Stimulated activated CD8-positive, alpha-beta memory T cell treated with anti-CD3 and anti-CD28 coated beads, Interleukin-12 subunit alpha, Interleukin-12 subunit beta, amount 100 ng/mL, for 24 hours (primary cell): ENCODE measurements around the gene TTC3.
"Not testable (repeated sequence)": the region's sequence is repeated elsewhere in the genome, so short reads cannot be mapped to it uniquely, and the experiment has no call there.

Experiments used
- DNase-seq: peaks from one replicate; pipeline ENCODE4 v3.0.0-alpha.2; 2020; ENCODE audit errors: extremely low read depth

The TTC3 gene

DNA sequence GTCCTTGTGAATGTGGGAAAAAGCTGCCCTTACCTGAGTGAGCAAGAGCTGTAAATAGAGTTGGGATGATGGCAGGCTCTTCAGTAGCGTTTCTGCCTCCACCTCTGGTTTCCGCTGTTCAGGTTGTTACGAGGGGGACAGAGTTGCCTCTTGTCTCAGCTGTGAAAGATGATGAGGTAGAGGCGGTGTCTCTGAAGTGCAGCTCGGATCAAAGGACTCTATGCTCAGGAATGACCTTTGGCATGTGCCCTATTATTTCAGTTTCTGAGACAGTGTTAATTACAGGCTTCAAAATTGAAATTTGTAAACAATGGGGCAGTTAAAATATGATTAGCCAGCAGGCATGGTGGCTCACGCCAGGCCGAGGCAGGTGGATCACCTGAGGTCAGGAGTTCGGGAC lies 123.8 kb downstream of the TTC3 start:
- no peak for DNase-seq

DNA sequence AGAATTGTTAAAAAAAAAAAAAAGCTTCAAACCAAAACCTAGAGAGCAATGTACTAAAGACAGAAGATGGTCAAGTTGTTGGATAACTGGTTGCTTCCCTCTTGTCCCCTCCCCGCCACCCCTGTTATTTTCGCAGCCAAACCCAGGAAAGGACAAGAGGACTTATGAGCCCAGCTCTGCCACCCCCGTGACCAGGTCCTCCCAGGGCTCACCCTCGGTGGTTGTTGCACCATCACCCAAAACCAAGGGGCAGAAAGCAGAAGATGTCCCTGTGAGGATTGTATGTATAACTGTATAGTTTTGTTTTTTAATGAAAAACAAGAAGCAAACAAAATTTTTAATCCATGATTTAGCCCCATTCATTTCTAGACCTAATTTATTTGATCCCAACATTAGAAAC lies 124.7 kb downstream of the TTC3 start:
- no peak for DNase-seq

DNA sequence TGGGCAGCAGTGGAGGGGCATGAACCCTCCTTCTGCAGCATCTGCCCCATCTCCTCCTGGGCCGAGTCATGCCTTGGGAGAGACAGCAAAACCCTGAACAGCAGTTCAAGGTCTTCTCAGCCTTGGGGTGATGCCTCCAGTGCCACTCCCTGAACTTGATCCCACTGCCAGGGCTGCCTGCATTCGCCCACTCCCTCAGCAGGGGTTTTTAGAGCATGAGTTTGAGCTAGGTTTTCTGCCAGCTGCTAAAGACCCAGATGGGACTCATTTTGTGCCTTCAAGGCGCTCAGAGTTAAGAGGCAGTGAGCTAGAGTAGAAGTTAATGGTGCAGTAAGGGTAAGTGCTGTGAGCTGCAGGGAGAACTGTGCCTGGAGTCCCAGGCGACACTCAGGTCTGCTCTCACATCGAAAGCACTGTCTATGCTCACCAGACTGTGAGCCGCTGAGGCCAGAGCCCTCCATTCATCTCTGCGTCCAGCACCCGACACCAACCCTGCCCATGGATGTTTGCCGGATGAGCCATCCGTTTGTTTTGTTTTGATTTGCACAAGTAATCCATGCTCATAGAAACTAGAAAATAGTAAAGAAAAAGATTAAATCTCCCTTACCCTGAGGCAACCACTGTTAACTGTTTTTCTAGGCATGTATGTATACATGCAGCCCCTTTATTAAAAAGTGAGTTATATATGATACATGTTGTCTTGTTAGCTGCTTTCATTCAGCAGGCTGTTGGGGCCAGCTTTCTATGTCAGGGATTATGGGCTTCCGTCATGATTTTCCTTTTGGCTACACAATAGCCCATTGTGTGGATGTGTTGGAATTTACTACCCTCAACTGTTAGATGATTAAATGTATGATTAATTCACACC lies 126.2 kb downstream of the TTC3 start:
- DNase-seq = no peak

DNA sequence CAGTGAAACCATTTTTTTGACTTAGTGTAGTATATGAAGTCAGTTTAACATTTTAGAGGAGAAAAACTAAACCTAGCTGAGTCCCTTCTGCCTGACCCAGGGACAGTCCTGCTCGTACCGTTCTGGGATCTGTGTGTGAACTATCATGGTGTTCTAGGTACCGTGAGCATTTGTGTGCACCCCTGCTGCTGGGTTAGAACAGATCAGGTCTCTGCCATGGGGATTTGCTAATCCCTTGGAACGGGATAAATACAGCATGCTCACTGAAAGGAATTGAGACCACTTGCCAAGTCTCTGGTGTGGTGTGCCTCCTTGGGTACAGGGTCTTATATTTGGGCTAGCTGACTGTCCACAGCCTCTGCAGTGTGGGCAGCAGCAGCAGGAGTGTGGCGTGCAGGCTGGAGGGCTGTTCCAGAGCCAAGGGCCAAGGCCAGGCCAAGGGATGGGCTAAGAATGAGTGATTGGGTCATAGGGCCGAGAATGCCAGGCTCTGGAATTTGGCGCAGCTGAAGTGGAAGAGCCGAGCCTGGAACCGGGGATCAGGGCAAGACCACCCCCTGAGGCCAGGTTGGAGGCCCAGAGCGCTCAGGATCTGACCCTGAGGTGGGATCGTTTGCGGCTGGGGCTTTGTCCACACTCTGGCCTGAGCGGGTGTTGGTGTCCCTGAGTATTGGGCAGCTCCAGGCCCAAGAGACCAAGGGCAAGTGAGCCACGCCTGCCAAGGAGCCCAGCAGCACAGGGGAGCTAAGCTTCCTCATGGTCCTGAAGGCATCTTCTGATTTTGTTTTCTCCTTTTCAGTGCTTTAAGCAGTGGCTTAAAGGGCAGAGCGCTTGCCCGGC lies 127.8 kb downstream of the TTC3 start:
- no peak for DNase-seq

DNA sequence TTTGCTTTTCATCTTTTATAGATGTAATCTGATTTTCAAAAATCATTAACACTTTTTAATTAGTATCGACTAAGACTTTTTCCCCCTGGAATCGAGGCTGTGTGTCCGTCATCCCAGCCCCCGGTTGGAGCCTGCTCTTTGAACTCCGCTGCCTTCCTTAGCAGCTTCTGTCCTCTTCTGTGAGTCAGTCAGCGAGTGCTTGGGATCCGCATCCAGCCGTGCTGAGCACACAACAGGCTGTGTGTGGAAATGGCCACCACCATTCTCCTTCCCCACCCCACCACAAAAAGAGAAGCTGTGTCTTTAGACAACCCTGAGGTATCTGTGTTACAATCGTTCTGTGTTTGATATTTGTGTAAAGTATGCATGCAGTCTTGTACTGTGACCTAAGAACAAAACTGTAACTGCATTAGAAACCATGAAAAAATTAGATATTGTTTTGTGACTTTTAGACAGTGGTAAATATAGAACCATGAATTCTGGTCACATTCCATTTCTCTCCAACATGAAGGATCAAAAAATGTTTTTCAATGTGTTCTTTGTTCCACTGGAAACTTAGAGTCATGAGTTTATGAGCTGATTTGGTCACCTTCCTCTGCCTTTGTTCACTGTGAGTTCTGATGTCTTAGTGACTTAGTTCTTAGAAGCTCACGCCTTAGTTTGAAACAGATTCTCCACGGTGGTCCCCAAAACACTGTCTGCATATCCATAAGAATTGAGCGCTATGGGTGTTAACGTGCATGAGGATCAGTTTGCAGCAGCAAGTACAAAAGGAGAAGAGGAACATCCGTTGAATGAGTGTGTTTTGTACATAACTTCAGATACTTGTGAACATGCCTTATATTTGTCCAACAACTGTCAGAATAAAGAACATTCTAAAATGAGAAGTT lies 129.4 kb downstream of the TTC3 start:
- no peak for DNase-seq

DNA sequence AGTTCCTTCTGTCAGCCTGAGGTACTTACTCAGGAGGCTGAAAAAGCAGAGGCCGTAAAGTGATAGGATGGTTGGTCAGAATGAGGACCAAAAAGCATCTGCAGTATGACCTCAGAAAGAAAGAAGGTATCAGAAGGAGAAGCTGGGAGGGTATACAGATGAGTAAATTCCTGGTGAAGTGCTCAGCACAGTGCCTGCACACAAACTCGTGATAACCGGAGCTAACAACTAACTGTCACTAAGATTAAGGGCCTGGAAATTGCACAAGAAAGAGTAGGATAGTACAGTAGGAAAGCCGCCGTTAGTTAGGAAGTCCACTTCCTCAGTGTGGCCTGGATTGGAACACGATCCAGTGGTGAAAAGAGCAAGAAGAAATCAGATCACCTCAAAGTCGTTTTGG lies 131.5 kb downstream of the TTC3 start:
- no peak for DNase-seq

DNA sequence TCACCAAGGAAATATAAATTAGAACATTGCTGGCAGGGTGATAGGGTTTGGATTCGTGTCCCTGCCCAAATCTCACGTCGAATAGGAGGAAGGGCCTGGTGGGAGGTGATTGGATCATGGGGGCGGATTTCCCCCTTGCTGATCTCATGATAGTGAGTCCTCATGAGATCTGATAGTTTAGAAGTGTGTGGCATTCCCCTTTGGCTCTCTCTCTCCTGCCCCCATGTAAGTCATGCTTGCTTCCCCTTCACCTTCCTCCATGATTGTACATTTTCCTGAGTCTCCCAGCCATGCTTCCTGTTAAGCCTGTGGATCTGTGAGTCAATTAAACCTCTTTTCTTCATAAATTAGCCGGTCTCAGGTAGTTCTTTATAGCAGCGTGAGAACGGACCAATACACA lies 133.4 kb downstream of the TTC3 start:
- DNase-seq = no peak

DNA sequence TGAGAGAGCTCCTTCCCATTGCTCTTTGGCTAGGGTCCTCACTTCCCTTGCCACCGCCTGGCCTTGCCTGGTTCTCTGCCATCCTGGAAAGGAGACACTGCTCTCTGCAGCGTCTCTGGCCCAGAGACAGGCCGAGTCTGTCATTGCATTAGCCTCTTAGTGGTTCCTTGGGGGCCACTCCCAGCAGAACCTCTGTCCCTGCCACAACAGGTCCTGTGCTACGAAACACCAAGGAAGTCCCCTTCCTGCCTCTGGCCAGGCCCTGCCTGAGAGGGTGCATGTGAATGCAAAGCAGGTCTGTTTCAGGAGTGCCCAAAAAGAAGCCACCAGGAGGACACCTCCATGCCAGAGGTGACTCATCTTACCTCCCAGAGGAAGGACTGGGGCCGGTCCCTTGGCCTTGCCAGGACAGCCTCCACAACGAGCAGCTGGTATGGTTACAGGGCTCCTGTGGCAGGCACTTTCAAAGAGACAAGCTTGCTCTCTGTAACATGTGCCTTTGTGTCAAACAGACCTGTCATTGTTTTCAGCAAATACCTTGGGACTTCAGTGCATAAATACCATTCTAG lies 134.5 kb downstream of the TTC3 start:
- DNase-seq = no peak

DNA sequence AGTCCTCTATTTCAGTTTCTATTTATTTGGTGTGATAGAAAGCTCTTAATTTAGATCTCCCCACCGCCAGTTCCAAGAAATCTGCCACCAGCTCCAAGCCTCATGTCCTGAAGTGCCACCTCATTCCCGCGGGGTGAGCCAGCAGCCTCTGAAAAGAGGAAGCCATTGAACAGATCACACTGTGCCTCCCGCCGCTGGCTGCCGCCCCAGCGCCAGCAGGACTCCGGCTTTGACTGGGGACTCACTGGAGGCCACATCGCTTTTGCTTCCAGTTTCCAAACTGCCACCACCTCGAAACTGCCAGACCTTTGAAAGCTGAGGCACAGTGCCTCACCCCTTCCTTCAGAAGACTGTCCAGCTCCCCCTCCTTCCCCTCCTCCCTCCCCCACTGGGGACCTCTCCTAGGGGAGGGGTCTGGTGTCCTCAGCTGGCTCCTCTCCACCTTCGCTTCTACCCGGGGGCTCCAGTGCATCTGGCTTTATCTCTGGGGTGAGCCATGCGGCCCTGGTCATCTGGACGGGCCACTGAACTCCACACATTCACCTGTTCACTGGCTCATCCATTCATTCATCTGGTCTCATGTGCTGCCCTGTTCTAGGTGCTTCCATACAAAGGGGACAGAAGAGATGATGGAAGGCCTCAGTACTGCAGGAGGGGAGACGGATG lies 135.1 kb downstream of the TTC3 start:
- no peak for DNase-seq

DNA sequence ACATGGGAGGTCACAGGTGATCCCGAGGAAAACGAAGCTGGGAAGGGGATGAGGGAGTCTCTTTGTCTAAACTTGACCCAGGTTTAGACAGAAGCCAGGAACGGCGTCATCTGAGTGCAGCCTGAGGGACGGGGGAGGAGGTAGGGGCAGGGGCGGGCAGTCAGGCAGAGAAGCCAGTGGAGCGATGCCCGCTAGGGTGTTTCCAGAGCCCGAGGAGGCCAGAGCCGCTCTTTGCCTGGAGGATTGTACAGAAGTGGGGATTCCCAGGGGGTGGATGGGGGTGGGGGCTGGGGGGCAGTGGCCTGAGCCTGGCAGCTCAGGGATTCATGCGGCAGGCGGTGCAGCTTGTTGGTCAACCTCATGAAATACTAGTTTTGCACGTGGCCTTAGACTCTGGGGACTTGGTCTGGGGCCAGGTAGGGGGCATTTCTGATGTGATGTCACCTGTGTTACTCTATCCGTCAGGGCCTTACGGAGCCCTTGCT lies 135.7 kb downstream of the TTC3 start:
- no peak for DNase-seq

DNA sequence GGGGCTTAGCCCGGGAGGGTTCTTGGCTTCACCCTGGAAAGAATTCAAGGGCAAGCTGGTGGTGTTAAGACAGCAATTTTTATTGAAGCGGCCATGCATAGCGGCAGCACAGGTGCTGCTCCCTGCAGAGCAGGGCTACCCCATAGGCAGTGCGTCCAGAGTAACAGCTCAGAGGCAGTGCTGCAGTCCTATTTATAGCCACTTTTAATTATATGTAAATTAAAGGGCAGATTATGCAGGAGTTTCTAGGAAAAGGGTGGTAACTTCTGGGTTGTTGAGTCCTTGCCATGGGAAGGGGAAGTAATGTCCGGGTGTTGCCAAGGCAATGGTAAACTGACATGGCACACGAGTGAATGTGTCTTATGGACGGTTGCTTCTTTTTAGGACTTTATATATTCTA lies 137.1 kb downstream of the TTC3 start:
- no peak for DNase-seq

DNA sequence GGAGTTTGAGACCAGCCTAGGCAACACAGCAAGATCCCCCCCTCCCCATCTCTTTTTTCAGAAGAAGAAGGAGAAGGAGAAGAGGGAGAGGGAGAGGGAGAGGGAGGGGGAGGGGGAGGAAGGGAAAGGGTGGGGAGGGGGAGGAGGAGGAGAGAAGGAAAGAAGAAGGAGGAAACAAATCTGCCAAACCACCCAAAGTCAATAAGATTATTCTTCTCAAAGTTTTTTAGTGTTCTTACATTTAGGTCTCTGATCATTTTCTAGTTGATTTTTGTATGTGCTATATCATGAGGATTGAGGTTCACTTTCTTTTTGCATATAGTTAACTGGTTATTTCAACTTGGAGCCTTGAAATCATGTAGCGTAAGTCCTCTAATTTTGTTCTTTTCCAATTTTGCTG lies 137.7 kb downstream of the TTC3 start:
- no peak for DNase-seq

DNA sequence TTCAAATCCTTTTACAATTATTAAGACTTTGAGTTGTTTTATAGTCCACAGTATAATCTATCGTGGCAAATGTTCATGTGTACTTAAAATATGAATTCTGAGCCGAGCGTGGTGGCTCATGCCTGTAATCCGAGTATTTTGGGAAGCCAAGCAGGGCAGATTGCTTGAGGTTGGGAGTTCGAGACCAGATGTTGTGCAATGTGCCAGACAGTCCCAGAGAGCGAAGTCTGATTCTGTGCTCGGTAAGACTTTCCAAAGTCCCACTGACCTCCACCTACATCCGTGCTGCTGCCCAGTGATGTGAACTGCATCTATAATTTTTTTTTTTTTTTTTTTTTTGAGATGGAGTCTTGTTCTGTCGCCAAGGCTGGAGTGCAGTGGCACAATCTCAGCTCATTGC lies 141.9 kb downstream of the TTC3 start:
- no peak for DNase-seq

DNA sequence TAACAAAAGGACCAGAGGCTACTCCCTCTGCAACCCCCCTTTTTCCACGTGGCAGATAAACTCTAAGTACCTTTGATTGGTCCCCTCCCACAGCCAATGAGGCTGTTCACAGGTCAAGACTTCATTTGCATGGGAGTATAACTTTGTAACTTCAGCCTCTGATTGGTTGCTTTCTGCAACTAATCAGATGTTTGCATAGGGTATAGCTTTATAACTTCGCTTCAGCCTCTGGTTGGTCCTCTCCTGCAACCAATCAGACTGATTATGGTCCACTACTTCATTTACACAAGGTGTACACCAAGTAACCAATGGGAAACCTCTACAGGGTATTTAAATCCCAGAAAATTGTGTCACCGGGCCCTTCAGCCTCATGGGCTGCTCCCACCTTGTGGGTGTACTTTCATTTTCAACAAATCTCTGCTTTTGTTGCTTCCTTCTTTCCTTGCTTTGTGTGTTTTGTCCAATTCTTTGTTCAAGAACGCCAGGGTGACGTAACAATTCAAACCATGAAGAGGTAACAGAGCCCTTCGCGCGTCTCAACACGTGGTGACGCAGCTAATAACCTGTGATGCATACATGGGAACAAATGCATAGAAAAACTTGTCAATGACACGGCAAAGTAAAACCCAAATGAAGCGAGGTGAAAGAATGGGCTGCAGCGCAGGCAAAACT lies 146.8 kb downstream of the TTC3 start:
- no peak for DNase-seq

DNA sequence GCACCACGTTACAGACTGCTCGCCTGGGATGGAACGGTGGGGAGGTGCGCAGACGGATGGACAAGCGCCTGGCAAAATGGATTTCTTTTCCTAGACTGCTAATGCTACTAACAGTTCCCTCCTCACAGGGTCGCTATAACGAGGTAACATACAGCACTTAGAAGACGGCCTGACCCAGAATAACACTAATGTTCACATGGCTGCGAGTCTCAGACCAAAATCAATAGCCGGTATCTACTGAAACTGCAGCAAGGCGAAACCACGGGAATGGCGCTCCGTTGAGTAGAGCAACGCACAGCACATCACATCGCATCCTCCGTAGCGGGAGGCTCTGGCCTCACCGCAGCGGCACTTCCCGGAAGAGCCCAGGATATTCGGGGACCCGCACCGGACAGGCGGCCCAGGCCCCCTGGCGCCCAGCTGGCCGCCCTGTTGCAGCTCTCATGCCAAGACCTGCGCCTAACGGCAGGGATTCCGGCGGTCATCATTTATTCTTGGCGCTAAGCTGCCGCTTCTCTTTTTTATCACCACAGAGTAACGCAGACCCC lies 147.5 kb downstream of the TTC3 start:
- no peak for DNase-seq

DNA sequence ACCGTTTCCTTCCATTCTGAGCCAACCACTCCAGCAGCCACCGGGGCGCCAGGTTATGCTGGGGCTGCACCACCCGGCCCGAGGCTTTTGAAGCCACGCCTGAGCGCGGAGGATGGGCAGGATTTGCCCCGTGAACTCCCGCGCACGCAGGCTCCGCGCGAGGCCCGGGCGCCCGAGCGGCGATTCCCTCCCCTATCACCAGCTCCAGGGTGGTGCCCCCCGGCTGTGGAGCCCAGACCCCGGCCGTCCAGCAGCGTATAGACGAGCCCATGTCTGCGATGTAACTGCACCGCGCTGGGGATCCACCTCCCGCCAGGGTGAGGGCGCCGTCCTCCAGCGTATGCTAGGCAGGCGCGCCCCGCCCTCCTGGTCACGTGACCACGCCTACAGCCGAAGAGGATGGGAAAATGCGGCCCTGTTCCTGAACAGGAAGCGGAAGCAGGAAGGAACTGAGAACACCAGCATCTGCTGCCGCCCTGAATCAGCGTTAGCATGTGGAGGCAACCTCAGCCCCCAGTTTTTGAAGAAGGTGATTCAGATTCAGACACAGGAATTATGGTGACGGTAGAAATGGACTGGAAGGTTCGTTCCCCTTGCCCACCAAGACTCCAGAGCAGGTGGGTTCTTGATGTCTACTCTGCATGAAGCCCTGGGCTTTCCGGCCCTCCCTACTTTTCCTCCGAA lies 148.1 kb downstream of the TTC3 start:
- DNase-seq = peak; percentile 94

DNA sequence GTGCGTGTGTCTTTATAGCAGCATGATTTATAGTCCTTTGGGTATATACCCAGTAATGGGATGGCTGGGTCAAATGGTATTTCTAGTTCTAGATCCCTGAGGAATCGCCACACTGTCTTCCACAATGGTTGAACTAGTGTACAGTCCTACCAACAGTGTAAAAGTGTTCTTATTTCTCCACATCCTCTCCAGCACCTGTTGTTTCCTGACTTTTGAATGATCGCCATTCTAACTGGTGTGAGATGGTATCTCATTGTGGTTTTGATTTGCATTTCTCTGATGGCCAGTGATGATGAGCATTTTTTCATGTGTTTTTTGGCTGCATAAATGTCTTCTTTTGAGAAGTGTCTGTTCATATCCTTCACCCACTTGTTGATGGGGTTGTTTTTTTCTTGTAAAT lies 149.2 kb downstream of the TTC3 start:
- DNase-seq = not testable (repeated sequence)

DNA sequence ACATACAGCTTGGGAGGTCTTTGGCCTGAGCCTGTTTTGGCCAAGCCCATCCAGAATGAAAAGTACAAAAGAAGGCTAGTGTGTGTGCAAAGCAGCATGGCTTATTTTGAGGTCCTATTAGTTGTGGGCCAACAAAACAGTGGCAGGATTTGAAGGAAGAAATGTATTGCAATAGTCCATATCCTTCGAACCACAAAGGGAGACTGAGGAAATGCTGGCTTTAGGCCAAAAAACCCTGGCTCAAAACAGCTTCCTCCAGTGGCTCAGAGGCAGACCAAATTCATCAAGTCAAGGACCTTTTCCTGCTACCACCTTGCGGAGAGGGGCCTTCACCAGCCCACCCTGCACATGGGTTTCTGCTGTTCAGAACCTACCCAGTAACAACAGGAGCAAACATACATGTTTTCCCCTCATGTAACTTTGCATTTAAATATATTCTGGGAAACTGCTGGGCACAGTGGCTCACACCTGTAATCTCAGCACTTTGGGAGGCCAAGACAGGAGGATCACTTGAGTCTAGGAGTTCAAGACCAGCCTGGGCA lies 150.8 kb downstream of the TTC3 start:
- no peak for DNase-seq
